Measurements from ENCODE around the gene MGMT.

Gene MGMT

GRCh38 chr10:129766611-129767550 is 299.8 kb downstream of the MGMT start:
- DNase-seq, result no peak

- DNase-seq, result no peak
These were observed 300.7 kb downstream of the MGMT start for GRCh38 chr10:129767751-129768150.

GRCh38 chr10:129768437-129769355 is 301.7 kb downstream of the MGMT start:
- DNase-seq, result peak; percentile 3 to 16

- DNase-seq, result no peak
These were observed 302.5 kb downstream of the MGMT start for GRCh38 chr10:129769381-129770116.

- DNase-seq, result no peak
These were observed 303.2 kb downstream of the MGMT start for GRCh38 chr10:129770286-129770685.

- DNase-seq, result no peak
These were observed 304.0 kb downstream of the MGMT start for GRCh38 chr10:129771024-129771423.

- no peak for DNase-seq
These were observed 304.5 kb downstream of the MGMT start for GRCh38 chr10:129771576-129771975.

GRCh38 chr10:129771991-129772431 is 305.0 kb downstream of the MGMT start:
- no peak for DNase-seq

- DNase-seq, result no peak
These were observed 305.7 kb downstream of the MGMT start for GRCh38 chr10:129772468-129773358.

- no peak for DNase-seq
These were observed 306.4 kb downstream of the MGMT start for GRCh38 chr10:129773359-129773990.

GRCh38 chr10:129774082-129774735 is 307.2 kb downstream of the MGMT start:
- no peak for DNase-seq

GRCh38 chr10:129774736-129775401 is 307.8 kb downstream of the MGMT start:
- DNase-seq, result no peak

- no peak for DNase-seq
These were observed 308.6 kb downstream of the MGMT start for GRCh38 chr10:129775681-129776080.

- no peak for DNase-seq
These were observed 310.6 kb downstream of the MGMT start for GRCh38 chr10:129777687-129778086.

- no peak for DNase-seq
These were observed 311.5 kb downstream of the MGMT start for GRCh38 chr10:129778571-129778970.

- no peak for DNase-seq
These were observed 312.4 kb downstream of the MGMT start for GRCh38 chr10:129779126-129780111.

- DNase-seq, result no peak
These were observed 313.2 kb downstream of the MGMT start for GRCh38 chr10:129780198-129780597.

GRCh38 chr10:129780901-129781795 is 314.1 kb downstream of the MGMT start:
- DNase-seq, result no peak
